Endothelial cell (in vitro differentiated cells): ENCODE measurements around the gene CD9. TPM values are rescaled to one million over a fixed set of nuclear protein-coding genes. Genes with fewer than 3 reads are reported as not detected.

Source experiments
- DNase-seq: peaks from one replicate; pipeline ENCODE4 v3.0.0; 2021; ENCODE audit warnings: low spot score
- H3K27ac Mint-ChIP-seq: one replicate; pipeline ENCODE4 v1.8.0; 2021; ENCODE audit warnings: mixed read lengths, inconsistent platforms; ENCODE audit not compliant: unreplicated experiment
- H3K27me3 Mint-ChIP-seq: one replicate; pipeline ENCODE4 v1.8.0; 2021; ENCODE audit warnings: mild to moderate bottlenecking, moderate library complexity, mixed read lengths, inconsistent platforms; ENCODE audit not compliant: unreplicated experiment
- H3K36me3 Mint-ChIP-seq: one replicate; pipeline ENCODE4 v1.8.0; 2021; ENCODE audit warnings: mild to moderate bottlenecking, low read depth, mixed read lengths, inconsistent platforms; ENCODE audit not compliant: unreplicated experiment
- H3K4me1 Mint-ChIP-seq: one replicate; pipeline ENCODE4 v1.8.0; 2021; ENCODE audit warnings: mild to moderate bottlenecking, mixed read lengths, inconsistent platforms; ENCODE audit not compliant: unreplicated experiment
- H3K4me3 Mint-ChIP-seq: one replicate; pipeline ENCODE4 v1.8.0; 2021; ENCODE audit warnings: mild to moderate bottlenecking, mixed read lengths, inconsistent platforms; ENCODE audit not compliant: unreplicated experiment
- H3K9me3 Mint-ChIP-seq: one replicate; pipeline ENCODE4 v1.8.0; 2021; ENCODE audit warnings: mixed read lengths, inconsistent platforms; ENCODE audit not compliant: unreplicated experiment
- total RNA-seq: library from RNA; stranded (reverse); fragmentation: NEBNext Ultra II Directional; extraction: Animal tissue kit (Norgen Biotek cat#: 25700); gene quantifications from one replicate; pipeline ENCODE4 v1.2.1, GENCODE V29; 2021; ENCODE audit not compliant: unreplicated experiment
- TF ChIP-seq, protein P1 (sequence below): fragments of 200-600 bp; sonication (generic); IDR thresholded peaks from one replicate; pipeline ENCODE4 v1.5.0; 2021; ENCODE audit warnings: antibody characterized with exemption; ENCODE audit not compliant: unreplicated experiment

Gene CD9
- total RNA-seq, 1 donor from 2014 or later, result 67.2 TPM

DNA sequence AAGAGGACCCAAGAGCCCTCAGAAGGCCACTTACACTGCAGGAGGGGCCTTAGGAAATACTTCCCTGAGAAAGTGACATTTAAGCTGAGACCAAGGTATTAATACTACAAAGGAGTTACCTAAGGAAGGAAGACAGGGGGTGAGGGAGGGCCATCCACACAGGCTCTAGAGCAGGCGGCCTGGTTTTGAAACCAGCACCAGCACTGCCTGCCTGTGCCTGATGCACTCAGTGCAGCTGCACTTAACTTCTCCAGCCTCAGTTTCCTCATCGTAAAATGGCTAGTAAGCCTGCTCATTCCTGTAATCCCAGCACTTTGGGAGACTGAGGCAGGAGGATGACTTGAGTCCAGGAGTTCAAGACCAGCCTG, 64.8 kb downstream of the CD9 start:
- Mint-ChIP-seq H3K9me3 (no peaks in the 10 kb centered on the region), H3K27me3 (peaks cover 3% of the 10 kb centered on the region), H3K4me3 (no peak overlapping the region), H3K4me1 (peaks cover 22% of the 10 kb centered on the region), H3K36me3 (no peaks in the 10 kb centered on the region), H3K27ac (no peak overlapping the region)
- no peak for DNase-seq
- TF ChIP-seq, protein P1, sequence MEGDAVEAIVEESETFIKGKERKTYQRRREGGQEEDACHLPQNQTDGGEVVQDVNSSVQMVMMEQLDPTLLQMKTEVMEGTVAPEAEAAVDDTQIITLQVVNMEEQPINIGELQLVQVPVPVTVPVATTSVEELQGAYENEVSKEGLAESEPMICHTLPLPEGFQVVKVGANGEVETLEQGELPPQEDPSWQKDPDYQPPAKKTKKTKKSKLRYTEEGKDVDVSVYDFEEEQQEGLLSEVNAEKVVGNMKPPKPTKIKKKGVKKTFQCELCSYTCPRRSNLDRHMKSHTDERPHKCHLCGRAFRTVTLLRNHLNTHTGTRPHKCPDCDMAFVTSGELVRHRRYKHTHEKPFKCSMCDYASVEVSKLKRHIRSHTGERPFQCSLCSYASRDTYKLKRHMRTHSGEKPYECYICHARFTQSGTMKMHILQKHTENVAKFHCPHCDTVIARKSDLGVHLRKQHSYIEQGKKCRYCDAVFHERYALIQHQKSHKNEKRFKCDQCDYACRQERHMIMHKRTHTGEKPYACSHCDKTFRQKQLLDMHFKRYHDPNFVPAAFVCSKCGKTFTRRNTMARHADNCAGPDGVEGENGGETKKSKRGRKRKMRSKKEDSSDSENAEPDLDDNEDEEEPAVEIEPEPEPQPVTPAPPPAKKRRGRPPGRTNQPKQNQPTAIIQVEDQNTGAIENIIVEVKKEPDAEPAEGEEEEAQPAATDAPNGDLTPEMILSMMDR, result no peak

DNA sequence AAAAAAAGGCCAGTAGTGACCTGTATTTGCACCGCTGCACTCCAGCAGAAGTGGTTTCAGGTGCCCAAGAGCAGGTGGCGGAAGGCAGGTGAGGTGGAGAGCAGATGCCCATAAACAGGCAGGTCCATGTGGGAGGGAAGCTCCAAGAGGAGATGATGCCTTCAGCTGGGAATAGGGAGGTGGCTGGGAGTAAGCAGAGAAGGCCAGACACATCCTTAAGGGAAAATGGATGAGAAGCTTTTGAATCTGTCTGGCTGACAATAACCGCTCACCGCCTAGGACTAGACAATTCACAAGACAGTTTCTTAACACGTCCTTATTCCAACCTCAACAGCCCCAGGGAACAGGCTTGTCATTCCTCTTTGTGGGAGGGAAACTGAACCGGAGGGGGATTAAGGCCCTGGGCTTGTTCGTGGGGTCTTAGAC, 66.4 kb downstream of the CD9 start:
- no peaks in the 10 kb centered on the region for H3K9me3 Mint-ChIP-seq

DNA sequence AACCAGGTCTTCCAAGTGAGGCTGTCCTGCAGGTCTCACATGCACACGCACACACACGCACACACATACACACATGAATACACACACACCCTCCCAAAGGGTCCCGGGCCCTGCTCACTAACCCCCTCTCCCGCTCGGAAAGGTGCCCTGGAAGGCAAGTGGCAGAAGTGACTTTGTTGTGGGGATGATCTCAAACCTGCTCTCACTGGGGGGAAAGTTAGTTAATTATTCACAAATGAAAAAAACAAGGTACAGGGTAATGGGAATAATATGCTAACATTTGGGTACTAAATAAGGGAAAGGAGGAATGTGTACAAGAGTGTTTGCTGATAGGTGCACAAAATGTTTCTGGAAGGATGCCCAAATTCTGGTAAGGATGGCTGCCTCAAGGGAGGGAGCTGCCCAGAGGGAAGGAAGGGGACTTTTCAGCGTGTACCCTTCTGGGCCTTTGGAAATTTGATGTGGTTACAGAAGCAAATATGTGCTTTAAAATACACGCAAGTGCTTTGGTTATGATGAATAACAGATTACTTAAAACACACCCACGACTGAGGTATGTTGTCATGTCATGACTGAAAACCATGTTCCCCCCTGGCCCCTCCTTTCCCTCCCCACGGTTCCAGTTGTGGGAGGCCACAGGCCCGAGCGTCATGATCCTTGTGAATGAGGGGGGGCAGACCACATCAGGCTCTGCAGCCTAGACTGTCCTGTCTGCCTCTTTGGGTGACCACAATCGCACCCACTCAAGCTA, 66.9 kb downstream of the CD9 start:
- TF ChIP-seq, protein P1, result no peak
- peaks cover 3% of the 10 kb centered on the region for H3K27me3 Mint-ChIP-seq
- H3K4me3 Mint-ChIP-seq, result no peak overlapping the region
- H3K27ac Mint-ChIP-seq, result no peak overlapping the region
- H3K36me3 Mint-ChIP-seq, result no peaks in the 10 kb centered on the region
- H3K4me1 Mint-ChIP-seq, result peaks cover 22% of the 10 kb centered on the region
- H3K9me3 Mint-ChIP-seq, result no peaks in the 10 kb centered on the region
- DNase-seq, result no peak

More for the DNA sequence above, 66.4 kb downstream of the CD9 start:
- no peak for DNase-seq
- H3K36me3 Mint-ChIP-seq, result no peaks in the 10 kb centered on the region
- peaks cover 3% of the 10 kb centered on the region for H3K27me3 Mint-ChIP-seq
- TF ChIP-seq, protein P1, result no peak
- H3K4me1 Mint-ChIP-seq, result peaks cover 22% of the 10 kb centered on the region
- no peak overlapping the region for H3K27ac Mint-ChIP-seq
- H3K4me3 Mint-ChIP-seq, result no peak overlapping the region

DNA sequence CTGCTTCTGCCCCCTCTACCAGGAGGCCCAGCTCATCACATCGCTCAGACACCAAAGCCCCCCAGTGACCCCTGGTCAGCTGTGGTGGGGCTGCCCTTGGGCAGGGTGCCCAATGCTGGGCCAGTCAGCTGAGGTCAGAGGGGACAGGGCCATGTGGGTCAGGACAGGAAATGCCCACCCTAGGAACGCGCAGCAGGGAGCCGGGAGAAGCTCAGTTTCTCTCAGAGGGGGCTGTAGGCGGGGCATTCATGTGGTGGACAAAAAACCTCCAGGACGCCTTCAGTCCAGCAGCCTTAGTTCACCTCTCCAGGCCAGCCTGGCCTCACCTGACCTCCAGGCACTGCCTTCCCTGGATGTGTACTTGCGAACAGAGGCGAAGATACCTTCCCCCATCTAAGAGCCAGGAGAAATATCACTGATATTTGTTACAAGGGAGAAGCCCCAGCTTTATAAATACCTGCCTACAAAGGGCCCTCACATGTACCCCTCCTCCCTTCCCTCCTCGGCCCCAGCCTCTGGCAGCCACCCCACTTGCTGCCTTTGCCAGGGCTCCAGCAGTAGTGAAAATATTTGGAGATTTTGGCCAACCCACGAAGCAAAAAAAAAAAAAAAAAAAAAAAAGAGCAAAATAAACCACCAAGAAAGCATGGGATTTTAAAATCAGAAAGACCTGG, 68.4 kb downstream of the CD9 start:
- peaks cover 2% of the 10 kb centered on the region for H3K27me3 Mint-ChIP-seq
- H3K27ac Mint-ChIP-seq, result no peak overlapping the region
- no peak overlapping the region for H3K4me3 Mint-ChIP-seq
- H3K9me3 Mint-ChIP-seq, result no peaks in the 10 kb centered on the region
- no peak for DNase-seq
- TF ChIP-seq, protein P1, result no peak
- H3K4me1 Mint-ChIP-seq, result peaks cover 19% of the 10 kb centered on the region
- no peaks in the 10 kb centered on the region for H3K36me3 Mint-ChIP-seq

DNA sequence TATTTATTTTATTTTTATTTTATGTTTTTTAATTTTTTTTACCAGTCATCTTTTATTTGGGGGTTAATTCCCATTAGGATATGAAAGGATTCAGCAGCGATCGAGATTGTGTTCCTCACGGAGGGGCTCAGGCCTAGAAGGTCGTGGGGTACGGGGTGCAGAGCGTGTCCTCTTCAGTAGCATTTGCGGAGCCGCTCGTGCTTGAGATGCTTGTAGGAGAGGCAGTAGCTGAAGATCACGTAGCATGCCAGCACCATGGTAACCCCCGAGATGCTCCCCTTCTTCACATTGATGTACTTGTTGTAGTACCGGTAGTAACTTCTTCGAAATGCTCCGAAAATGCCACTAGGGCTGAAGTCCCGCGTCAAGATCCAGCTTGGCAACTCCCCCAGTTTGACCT, 69.8 kb downstream of the CD9 start:
- Mint-ChIP-seq H3K27me3 (peaks cover 5% of the 10 kb centered on the region), H3K36me3 (no peaks in the 10 kb centered on the region), H3K4me3 (no peak overlapping the region), H3K4me1 (peaks cover 19% of the 10 kb centered on the region), H3K9me3 (no peaks in the 10 kb centered on the region), H3K27ac (no peak overlapping the region)
- TF ChIP-seq, protein P1, result no peak
- DNase-seq, result no peak
